Transverse colon (tissue), 4 donors: ENCODE measurements around the gene TNFSF10. TPM values are rescaled to one million over a fixed set of nuclear protein-coding genes. Genes with fewer than 3 reads are reported as not detected.

Experiments
- DNase-seq: peaks from one replicate; pipeline ENCODE4 v3.0.0-alpha.2; 2019
- H3K27ac ChIP-seq, 4 donors: fragments of 200-600 bp; sonication (generic); 2 replicates each; pipeline ENCODE4 v1.5.1; 2016 to 2018; ENCODE audit warnings: inconsistent platforms in 4 of 4
- H3K27me3 ChIP-seq: fragments of 200-600 bp; sonication (generic); 2 replicates; pipeline ENCODE4 v1.5.1; 2017; ENCODE audit warnings: inconsistent platforms
- H3K36me3 ChIP-seq, 4 donors: fragments of 200-600 bp; sonication (generic); 2 replicates each; pipeline ENCODE4 v1.5.1; 2017 to 2019; ENCODE audit warnings: inconsistent platforms in 4 of 4
- H3K4me1 ChIP-seq, 4 donors: fragments of 200-600 bp; sonication (generic); 2 replicates each; pipeline ENCODE4 v1.5.1; 2017 to 2020; ENCODE audit warnings: inconsistent platforms in 4 of 4
- H3K4me3 ChIP-seq, 4 donors: fragments of 200-600 bp; sonication (generic); 1 replicate in 1 of 4; 2 replicates in 3 of 4; pipeline versions ENCODE4 v1.5.1 to v1.6.1; 2017 to 2019; ENCODE audit warnings: inconsistent platforms in 4 of 4
- H3K9me3 ChIP-seq, 2 donors: fragments of 200-600 bp; sonication (generic); 2 replicates each; pipeline ENCODE4 v1.5.1; 2017 to 2019; ENCODE audit warnings: inconsistent platforms in 2 of 2
- EP300 ChIP-seq: sonication (generic); formaldehyde crosslinking; IDR thresholded peaks from one replicate; pipeline ENCODE4 v1.6.1; 2017; ENCODE audit warnings: antibody characterized with exemption, low read depth
- POLR2A ChIP-seq: fragments of 450-650 bp; IDR thresholded peaks from one replicate; pipeline ENCODE4 v1.6.1; 2016; ENCODE audit warnings: antibody characterized with exemption, mild to moderate bottlenecking, moderate library complexity
- POLR2AphosphoS5 ChIP-seq, 3 donors: sonication (generic); formaldehyde crosslinking; IDR thresholded peaks; one replicate each; pipeline ENCODE4 v1.6.1; 2016; ENCODE audit warnings: antibody characterized with exemption in 3 of 3
- WGBS, 2 donors: methylation state at CpG; one replicate each; pipeline ENCODE4 v1.1.5; 2018; ENCODE audit warnings: low coverage in 1 of 2; 5-methylcytosine and 5-hydroxymethylcytosine counted together
- in situ Hi-C, 4 donors: fragments of 200-750 bp; cut with MboI; loops; one replicate each; pipeline versions ENCODE4 v1.15.0 to v1.15.1; 2017; ENCODE audit warnings: low sequenced_read_pairs in 3 of 4, low pct_ligation_motif_present in 1 of 4, low pct_unique_long_range_greater_than_20kb in 1 of 4
- intact Hi-C: fragments of 100-400 bp; cut with DNase I; formaldehyde crosslinking; loops from one replicate; pipeline ENCODE4 v1.15.1; 2023; ENCODE audit warnings: low total_unique reads
- total RNA-seq, 4 donors: library from RNA; depleted of rRNA; stranded (reverse); fragments of >200 nt; gene quantifications; one replicate each; pipeline ENCODE4 v1.1.0, GENCODE V29; 2016
- TF ChIP-seq, protein P1 (sequence below), 5 experiments: fragments of 200-600 bp in 3 of 5; fragments of 450-650 bp in 2 of 5; sonication (generic) in 3 of 5; IDR thresholded peaks; 1 replicate in 2 of 5; 2 replicates in 3 of 5; pipeline ENCODE4 v1.5.1; 2016 to 2017; ENCODE audit warnings: antibody characterized with exemption in 5 of 5, inconsistent platforms in 3 of 5, mild to moderate bottlenecking in 2 of 5, moderate library complexity in 1 of 5

Gene TNFSF10
- total RNA-seq, 4 donors from 2014 or later: 73.8 to 150 (median 125) TPM

DNA sequence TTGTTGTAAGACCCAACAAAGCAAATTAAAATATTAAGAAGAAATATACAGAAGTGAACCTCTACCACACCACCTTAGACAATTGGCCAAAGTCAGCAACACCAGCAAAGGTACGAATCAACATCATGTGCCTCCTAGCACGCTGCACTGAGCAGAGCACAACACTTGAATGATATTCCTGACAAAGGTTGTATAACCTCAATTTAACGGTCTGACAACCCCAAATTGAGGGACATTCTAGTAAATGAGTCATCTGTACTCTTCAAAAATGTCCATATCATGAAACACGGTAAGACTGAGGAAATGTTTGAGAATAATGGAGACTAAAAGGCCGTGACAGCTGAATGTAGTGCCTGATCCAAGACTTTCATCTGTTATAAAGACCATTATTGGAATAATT, 41.3 kb upstream of the TNFSF10 start:
- no peaks in the 10 kb centered on the region for H3K36me3 ChIP-seq
- H3K9me3 ChIP-seq: no peaks in the 10 kb centered on the region
- intact Hi-C loops: no loop called here
- H3K4me3 ChIP-seq: no peak overlapping the region
- DNase-seq: no peak
- in situ Hi-C loops: no loop called here
- H3K27me3 ChIP-seq: no peaks in the 10 kb centered on the region
- H3K27ac ChIP-seq: peak overlapping the region in 3 of 4 donors; percentile 77 to 88 (median 84)
- TF ChIP-seq, protein P1, sequence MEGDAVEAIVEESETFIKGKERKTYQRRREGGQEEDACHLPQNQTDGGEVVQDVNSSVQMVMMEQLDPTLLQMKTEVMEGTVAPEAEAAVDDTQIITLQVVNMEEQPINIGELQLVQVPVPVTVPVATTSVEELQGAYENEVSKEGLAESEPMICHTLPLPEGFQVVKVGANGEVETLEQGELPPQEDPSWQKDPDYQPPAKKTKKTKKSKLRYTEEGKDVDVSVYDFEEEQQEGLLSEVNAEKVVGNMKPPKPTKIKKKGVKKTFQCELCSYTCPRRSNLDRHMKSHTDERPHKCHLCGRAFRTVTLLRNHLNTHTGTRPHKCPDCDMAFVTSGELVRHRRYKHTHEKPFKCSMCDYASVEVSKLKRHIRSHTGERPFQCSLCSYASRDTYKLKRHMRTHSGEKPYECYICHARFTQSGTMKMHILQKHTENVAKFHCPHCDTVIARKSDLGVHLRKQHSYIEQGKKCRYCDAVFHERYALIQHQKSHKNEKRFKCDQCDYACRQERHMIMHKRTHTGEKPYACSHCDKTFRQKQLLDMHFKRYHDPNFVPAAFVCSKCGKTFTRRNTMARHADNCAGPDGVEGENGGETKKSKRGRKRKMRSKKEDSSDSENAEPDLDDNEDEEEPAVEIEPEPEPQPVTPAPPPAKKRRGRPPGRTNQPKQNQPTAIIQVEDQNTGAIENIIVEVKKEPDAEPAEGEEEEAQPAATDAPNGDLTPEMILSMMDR (IDR thresholded peaks at IDR 0.05): no peak
- TF ChIP-seq POLR2A (no peak), POLR2AphosphoS5 (IDR thresholded peaks at IDR 0.05) (no peak), EP300 (no peak)
- H3K4me1 ChIP-seq: peaks cover 11 to 48% (median 31%) of the 10 kb centered on the region in 4 donors
- WGBS, 2 donors: 75 to 90% methylated on average over 4 to 5 of the region's 5 CpGs

DNA sequence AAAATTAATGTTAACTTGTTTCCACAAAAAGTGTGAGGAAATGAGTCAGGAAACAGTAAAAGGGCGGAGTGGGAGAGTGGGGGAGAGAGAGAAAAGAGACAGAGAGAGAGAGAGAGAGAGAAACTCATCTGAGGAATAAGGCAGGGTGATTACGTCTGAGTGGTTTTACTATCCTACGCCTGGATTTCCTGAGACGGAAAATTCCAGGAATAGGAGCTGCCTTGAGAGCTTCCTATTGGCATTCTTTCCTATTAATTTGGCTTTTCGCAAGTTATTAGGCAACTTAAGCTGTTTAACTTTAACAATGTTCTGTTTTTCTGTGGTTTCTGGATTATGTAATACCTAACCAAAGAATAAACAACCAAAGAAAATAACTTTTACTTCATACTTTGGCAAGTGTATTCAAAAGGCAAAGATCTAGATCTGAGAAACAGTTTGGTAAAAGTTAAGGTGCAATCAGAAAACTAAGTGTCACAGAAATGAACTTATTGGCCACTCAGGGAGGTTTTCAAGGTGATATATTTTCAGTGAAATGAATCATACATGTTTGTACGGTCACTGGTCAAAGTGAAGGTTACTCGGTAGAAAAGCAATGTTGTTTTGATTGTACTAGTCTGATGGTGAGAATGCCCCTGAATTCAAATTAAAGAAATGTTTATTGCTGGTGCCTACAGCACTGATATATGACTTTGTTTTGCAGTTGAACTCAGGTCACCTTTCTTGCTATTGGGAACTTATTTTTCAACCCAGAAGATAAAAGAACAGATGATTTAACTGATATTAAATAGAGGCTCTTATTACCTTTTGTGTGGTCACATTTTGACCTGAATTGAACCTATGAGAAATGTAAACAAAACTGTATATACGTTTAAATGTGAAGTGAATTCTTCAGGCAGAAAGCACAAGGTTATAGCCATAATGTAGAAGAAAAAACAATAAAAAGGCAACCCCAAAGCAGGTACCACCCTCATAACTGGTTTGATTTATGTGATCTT, 39.9 kb upstream of the TNFSF10 start:
- TF ChIP-seq POLR2A: no peak
- TF ChIP-seq POLR2AphosphoS5 (IDR thresholded peaks at IDR 0.05): peak; percentile 17 to 72 (median 65)
- TF ChIP-seq, protein P1 (IDR thresholded peaks at IDR 0.05): no peak
- in situ Hi-C loops: no loop called here
- H3K4me1 ChIP-seq: peaks cover 11 to 52% (median 31%) of the 10 kb centered on the region in 4 donors
- peak overlapping the region; percentile 77 to 88 (median 84) for H3K27ac ChIP-seq
- DNase-seq: no peak
- peak overlapping the region in 3 of 4 donors; percentile 1 to 22 (median 12) for H3K4me3 ChIP-seq
- no peaks in the 10 kb centered on the region for H3K36me3 ChIP-seq
- H3K27me3 ChIP-seq: no peaks in the 10 kb centered on the region
- 12 to 13% methylated on average over 8 of the region's 8 CpGs for WGBS, 2 donors
- intact Hi-C loops: no loop called here
- no peaks in the 10 kb centered on the region for H3K9me3 ChIP-seq

DNA sequence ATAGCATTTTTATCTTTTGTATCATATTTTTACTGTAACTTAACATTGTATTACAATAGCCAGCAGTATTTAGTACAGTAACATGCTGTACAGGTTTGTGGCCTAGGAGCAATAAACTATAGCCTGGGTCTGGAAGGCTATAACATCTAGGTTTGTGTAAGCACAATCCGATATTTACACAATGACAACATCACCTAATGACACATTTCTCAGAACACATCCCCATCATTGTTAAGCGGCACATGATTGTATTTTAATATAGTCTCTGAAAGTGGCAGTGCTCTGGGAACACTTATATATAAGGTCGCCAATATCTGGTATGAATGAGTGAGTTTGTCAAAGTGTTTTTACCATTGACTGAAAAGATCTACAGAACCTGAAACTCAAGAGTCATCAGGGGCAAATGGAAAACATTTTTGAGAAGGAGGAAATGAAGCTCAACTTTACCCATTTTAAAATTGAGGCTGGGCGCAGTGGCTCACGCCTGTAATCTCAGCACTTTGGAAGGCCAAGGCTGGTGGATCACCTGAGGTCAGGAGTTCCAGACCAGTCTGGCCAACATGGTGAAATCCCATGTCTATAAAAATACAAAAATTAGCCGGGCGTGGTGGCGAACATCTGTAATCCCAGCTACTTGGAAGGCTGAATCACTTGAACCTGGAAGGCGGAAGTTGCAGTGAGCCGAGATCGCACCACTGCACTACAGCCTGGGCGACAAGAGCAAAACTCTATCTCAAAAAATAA, 38.8 kb upstream of the TNFSF10 start:
- WGBS, 2 donors: 40 to 44% methylated on average over 10 to 12 of the region's 12 CpGs

More for the DNA sequence above, 38.8 kb upstream of the TNFSF10 start:
- in situ Hi-C loops: no loop called here
- no peak for TF ChIP-seq POLR2A
- TF ChIP-seq, protein P1 (IDR thresholded peaks at IDR 0.05): no peak
- no peak for TF ChIP-seq EP300
- peak in 1 of 3 donors; percentile 24 for TF ChIP-seq POLR2AphosphoS5 (IDR thresholded peaks at IDR 0.05)
- H3K4me1 ChIP-seq: peaks cover 11 to 55% (median 31%) of the 10 kb centered on the region in 4 donors
- H3K36me3 ChIP-seq: no peaks in the 10 kb centered on the region
- DNase-seq: peak; percentile 54
- H3K27ac ChIP-seq: peak overlapping the region; percentile 77 to 88 (median 84)
- H3K9me3 ChIP-seq: no peaks in the 10 kb centered on the region
- intact Hi-C loops: no loop called here
- H3K27me3 ChIP-seq: no peaks in the 10 kb centered on the region
- peak overlapping the region in 1 of 4 donors; percentile 22 for H3K4me3 ChIP-seq
